HG03342 (cell line): ENCODE measurements around the gene TRPM7.
"Not testable (repeated sequence)": the region's sequence is repeated elsewhere in the genome, so short reads cannot be mapped to it uniquely, and the experiment has no call there.

Experiments
- ATAC-seq: cut with Tn5 transposase; IDR thresholded peaks from one replicate; pipeline ENCODE4 v1.9.1; 2021; ENCODE audit warnings: mild to moderate bottlenecking, moderate library complexity; ENCODE audit not compliant: unreplicated experiment

The TRPM7 gene

GRCh38 chr15:50665938-50666337 is 20.7 kb downstream of the TRPM7 start:
- no peak for ATAC-seq

- no peak for ATAC-seq
Measured at GRCh38 chr15:50655555-50655954, 31.0 kb downstream of the TRPM7 start.

- ATAC-seq, result no peak
Measured at GRCh38 chr15:50653156-50653743, 33.3 kb downstream of the TRPM7 start.

DNA sequence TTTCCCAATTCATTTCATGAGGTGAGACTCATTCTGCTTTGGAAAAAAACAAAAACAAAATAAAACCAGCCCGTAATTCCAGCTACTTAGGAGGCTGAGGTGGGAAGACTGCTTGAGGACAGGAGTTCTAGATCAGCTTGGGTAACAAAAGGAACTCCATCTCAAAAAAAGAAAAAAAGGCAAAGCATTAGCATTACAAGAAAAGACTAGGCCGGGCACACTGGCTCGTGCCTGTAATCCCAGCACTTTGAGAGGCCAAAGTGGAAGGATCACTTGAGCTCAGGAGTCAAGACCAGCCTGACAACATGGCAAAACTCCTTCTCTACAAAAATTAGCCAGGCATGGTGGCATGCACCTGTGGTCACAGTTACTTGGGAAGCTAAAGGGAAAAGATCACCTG is 33.9 kb downstream of the TRPM7 start:
- ATAC-seq, result no peak

DNA sequence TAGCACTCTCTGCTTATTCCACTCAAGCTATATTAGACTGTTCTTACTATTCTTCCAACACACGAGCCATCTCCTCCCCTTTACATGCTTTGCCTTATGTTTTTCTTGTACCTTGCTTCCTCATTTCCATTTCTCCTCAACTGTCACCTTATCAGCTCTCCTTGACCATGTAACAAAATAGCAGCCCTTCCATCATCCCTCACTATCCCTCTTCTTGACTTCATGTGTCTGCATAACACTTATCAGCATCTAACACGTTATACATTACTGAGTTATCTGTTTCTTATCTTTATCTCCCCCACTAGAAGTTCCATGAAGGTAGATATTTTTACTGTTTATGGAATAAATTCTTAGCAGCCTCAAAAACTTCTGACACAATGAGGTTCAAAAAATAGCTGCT is 45.3 kb downstream of the TRPM7 start:
- no peak for ATAC-seq

GRCh38 chr15:50636146-50636545 is 50.5 kb downstream of the TRPM7 start:
- no peak for ATAC-seq

DNA sequence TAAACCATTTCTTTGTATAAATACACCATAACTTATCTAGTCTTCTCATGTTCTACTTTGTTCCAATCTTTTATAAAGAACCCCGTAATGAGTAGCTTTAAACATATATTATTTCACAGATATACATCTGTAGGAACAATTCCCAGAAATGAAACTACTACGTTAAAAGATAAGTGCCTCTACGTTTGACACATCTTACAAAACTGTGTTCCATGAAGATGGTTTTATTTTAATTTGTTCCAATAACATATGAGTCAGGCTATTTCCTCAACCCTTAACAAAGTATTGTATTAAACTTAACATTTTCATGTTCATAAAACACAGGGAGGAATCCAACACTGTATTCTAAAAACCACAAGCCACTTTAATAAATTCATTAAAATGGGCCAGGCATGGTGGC is 52.9 kb downstream of the TRPM7 start:
- no peak for ATAC-seq

DNA sequence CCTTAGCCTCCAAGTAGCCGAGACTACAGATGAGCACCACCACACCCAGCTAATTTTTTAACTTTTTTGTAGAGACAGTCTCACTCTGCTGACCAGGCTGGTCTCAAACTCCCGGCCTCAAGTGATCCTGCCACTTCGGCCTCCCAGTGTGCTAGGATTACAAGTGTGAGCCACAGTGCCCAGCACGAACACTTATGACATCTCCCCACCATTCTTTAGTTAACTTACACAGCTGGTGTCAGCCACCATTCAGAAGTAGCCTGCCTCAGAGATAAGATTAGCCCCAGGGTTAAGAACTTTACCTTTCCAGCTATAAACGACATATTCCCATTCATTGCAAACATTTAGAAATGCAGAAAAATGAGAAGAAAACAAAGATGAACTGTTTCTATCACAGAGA is 58.2 kb downstream of the TRPM7 start:
- no peak for ATAC-seq

DNA sequence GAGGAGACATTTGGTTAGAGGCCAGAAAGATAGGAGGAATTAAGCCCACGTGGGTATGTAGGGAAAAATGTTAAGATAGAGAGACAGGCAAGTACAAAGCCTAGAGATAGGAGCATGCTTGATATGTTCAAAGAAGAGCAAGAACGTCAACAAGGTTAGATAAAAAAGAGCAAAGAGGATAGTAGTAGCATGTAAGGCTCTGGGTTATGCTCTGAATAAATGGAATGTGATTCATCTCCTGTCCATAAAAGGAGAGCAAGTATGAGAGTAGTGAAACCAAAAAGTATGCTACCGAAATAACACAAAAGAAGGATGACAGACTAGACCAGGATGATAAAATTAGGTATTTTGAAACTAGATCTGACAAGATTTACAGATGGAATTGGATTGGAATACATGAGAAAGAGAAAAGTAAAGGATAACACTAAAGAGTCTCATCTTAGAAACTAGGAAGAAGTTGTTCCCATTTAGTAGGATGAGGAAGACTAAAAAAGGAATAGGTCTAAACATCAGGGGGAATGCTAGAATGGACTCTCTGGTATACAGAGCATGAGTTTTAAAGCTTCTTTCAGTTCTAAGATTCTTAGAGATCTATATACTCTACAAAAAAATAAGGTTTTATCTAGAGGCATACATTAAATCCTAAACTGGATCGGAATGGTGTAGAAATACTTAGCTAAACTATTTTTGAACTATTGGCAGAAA is 59.1 kb downstream of the TRPM7 start:
- no peak for ATAC-seq

GRCh38 chr15:50624616-50625168 is 61.9 kb downstream of the TRPM7 start:
- no peak for ATAC-seq

GRCh38 chr15:50622361-50622943 is 64.1 kb downstream of the TRPM7 start:
- ATAC-seq, result not testable (repeated sequence)

DNA sequence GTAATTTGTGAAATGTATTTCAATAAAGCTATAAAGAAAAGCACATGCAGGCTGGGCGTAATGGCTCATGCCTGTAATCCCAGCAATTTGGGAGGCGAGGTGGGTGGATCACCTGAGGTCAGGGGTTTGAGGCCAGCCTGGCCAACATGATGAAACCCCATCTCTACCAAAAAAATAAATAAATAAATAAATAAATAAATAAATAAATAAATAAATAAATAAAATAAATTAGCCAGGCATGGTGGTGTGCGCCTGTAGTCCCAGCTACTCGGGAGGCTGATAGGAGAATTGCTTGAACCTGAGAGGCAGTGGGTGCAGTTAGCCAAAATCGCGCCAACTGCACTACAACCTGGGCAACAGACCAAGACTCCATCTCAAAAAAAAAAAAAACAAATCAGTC is 69.6 kb downstream of the TRPM7 start:
- not testable (repeated sequence) for ATAC-seq

DNA sequence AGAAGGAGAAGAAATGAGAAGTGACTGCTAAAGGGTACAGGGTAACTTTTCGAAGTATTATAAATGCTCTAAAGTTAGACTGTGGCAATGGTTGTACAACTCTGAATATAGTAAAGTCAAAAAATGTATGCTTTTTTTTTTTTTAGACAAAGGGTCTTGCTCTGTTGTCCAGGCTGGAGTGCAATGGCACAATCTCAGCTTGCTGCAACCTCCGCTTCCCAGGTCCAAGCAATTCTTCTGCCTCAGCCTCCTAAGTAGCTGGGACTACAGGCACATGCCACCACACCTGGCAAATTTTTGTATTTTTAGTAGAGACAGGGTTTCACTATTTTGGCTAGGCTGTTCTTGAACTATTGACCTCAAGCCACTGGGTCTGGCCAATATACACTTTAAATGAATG is 70.0 kb downstream of the TRPM7 start:
- ATAC-seq, result not testable (repeated sequence)

- ATAC-seq, result no peak
Measured at GRCh38 chr15:50613600-50613999, 73.0 kb downstream of the TRPM7 start.

- no peak for ATAC-seq
Measured at GRCh38 chr15:50607129-50607528, 79.5 kb downstream of the TRPM7 start.

GRCh38 chr15:50605462-50605861 is 81.1 kb downstream of the TRPM7 start:
- no peak for ATAC-seq

- not testable (repeated sequence) for ATAC-seq
Measured at GRCh38 chr15:50602028-50602427, 84.6 kb downstream of the TRPM7 start.

GRCh38 chr15:50594311-50594710 is 92.3 kb downstream of the TRPM7 start:
- ATAC-seq, result no peak

- no peak for ATAC-seq
Measured at GRCh38 chr15:50593761-50594160, 92.8 kb downstream of the TRPM7 start.

DNA sequence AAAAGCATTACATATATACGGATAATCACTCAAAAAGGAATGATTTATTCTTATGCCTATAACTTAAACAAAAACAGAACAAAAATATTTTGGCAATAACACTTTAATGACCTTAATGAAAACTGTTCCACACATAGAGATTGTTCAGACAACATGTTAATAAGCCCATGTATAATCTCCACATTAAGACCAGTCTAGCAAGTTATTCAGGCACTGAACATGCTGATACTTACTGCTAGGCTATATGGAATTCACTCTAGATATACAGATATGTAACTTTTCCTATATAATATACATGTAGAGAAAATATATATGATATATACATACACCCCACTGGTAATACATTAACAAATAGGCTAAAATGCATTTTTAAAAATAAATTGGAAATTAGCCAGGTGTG is 96.3 kb downstream of the TRPM7 start:
- no peak for ATAC-seq

GRCh38 chr15:50577492-50577891 is 109.1 kb downstream of the TRPM7 start:
- no peak for ATAC-seq

DNA sequence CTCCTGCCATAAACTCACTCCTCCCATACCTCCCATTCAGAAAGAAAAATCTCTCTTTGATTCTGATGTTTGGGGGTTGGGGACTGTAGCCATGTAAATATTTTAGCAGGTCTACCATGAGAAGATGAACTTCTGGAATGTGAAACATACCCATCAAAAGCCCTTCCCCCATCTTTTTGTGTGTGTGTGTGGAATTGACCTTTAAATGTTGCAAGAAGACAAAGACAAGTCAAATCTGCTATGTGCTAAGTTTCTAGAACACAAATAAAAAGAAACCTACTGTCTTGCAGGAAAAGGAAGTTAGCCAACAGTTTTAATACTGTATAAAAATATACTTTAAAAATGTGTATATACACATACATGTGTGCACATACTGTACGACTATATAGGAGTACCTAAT is 110.4 kb downstream of the TRPM7 start:
- ATAC-seq, result no peak
